Fibroblast of villous mesenchyme (primary cell): ENCODE data around the gene SBF2. TPM values are rescaled to one million over a fixed set of nuclear protein-coding genes. Genes with fewer than 3 reads are reported as not detected.

ENCODE experiments used
- DNase-seq: peaks from one replicate; pipeline ENCODE4 v3.0.0-alpha.2; 2010; ENCODE audit warnings: low read depth
- H3K4me3 ChIP-seq: 2 replicates; pipeline ENCODE4 v1.5.1; 2011; ENCODE audit warnings: low read depth, mild to moderate bottlenecking, low read length
- CTCF ChIP-seq: IDR thresholded peaks from 2 replicates; pipeline ENCODE4 v1.5.1; 2012; ENCODE audit warnings: low read depth, mild to moderate bottlenecking, low read length; ENCODE audit not compliant: insufficient read depth
- total RNA-seq: library from RNA; depleted of rRNA; stranded (reverse); fragments of >200 nt; gene quantifications from 2 replicates; pipeline ENCODE4 v1.2.3, GENCODE V29; 2012

SBF2 gene
- total RNA-seq, 1 donor: 35.0 TPM

DNA sequence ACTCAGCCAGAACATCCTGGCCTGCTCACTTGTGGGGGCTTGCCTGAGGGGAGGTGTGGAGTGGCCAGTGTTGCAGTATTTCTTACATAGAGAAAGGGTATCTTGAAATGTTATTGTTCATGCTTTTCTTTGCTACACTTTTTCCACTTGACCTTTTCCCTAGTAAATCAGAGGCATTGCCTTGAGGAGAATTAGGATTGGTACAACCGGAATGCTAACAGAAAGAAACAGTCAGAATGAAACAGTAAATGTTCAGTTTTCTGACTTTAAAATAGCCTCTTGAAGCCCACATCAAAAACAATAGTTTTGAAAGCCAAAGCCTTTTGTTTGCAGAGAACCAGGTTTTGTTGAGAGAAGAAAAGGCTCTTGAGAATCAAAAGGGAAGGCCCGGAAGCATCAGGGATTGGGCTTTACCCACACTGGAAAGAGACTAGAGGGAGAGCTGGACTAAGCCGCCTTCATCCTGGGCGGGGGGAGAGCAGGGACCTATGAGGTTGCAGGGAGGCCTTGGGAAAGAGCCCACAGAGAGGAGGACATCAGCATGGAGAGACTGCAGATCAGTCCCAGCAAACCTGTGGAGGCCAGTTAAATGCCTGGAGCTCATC is 23.2 kb upstream of the SBF2 start:
- no peak overlapping the region for H3K4me3 ChIP-seq
- TF ChIP-seq CTCF: no peak
- DNase-seq: no peak

GRCh38 chr11:10315083-10315482 is 21.1 kb upstream of the SBF2 start:
- no peak for TF ChIP-seq CTCF
- no peak overlapping the region for H3K4me3 ChIP-seq
- no peak for DNase-seq

DNA sequence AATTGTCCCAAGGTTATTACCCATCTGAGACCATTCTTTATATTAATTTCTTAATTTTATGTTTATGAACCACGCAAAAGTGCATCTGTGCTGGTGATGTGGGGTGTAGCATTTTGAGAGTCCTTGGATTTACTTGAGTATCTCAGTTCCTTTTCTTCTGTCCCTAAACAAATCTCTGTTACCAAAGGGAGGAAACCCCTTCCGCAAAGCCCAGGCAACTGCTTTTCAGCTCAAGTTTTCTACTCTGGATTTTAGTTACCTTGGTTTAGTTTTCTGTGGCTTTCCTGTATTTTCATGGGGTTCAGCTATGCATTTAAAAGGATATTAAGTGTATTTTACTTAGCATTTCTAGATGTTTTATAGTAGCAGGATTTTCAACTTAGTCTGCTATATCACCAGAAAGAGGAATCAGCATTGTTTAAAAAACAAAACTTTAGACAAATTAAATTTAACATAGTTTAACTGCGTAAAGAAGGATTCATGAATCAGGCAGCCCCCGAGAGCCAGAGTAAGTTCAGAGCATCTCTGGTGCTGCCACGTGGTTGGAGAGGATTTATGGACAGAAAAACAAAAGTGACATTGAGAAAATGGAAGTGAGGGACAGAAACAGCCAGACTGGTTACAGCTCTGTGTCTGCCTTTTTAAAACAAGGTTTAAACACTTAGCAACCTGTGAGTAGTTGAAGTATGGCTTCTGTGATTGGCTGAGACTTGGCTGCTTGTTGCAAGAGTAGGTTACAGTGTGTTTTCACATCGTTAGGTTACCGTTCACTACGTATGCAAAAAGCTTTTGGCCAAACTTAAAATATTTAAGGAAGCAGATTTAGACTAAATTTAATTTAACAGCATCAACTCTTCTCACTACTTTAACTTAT is 20.4 kb upstream of the SBF2 start:
- DNase-seq: peak; percentile 81
- no peak for TF ChIP-seq CTCF
- H3K4me3 ChIP-seq: no peak overlapping the region

DNA sequence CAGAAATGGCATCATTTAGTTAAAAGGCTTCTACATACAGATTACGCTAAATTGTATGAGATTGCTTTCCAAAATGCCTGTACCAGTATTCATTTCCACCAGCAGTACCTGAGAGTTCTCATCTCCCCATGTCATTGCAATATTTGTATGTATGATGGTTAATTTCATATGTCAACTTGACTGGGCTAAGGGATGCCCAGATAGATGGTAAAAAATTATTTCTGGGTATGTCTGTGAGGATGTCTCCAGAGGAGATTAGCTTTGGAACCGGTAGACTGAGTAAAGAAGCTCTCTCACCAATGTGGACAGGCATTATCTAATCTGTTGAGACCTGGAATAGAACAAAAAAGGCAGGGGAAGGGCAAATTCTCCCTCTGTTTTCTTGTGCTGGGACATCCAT is 17.8 kb upstream of the SBF2 start:
- no peak for TF ChIP-seq CTCF
- H3K4me3 ChIP-seq: no peak overlapping the region
- no peak for DNase-seq

- H3K4me3 ChIP-seq: no peak overlapping the region
- no peak for TF ChIP-seq CTCF
- no peak for DNase-seq
These were observed 16.4 kb upstream of the SBF2 start for GRCh38 chr11:10310301-10310841.

GRCh38 chr11:10309163-10310093 is 15.4 kb upstream of the SBF2 start:
- peak overlapping the region; percentile 92 for H3K4me3 ChIP-seq
- peak; percentile 89 for DNase-seq
- TF ChIP-seq CTCF: no peak
